ENCODE measurements around the gene VCAM1.

Gene VCAM1

GRCh38 chr1:100735244-100735643, 15.7 kb downstream of the VCAM1 start:
- H3K27ac ChIP-seq = no peak overlapping the region
- no peak for TF ChIP-seq CTCF (conservative IDR thresholded peaks at IDR 0.05; ENCODE audit: low read depth, low read length)
- no peak overlapping the region for H3K4me2 ChIP-seq

GRCh38 chr1:100736324-100736723, 16.8 kb downstream of the VCAM1 start:
- Histone ChIP-seq H3K27ac (no peak overlapping the region), H3K79me2 (ENCODE audit: insufficient read depth, low read depth) (no peaks in the 10 kb centered on the region), H3K4me1 (ENCODE audit: low read depth, poor library complexity, severe bottlenecking) (peaks cover 5% of the 10 kb centered on the region), H4K20me1 (ENCODE audit: insufficient read depth) (no peaks in the 10 kb centered on the region), H3K36me3 (ENCODE audit: insufficient read depth) (no peaks in the 10 kb centered on the region), H3K27me3 (ENCODE audit: insufficient read depth, low read depth) (no peaks in the 10 kb centered on the region), H3K4me3 (IDR thresholded peaks at IDR 0.05; ENCODE audit: insufficient read depth, low read depth, low read length) (no peak overlapping the region), H3K4me2 (no peak overlapping the region), H3K9ac (no peak overlapping the region), H2AFZ (ENCODE audit: low read depth) (no peak overlapping the region)
- TF ChIP-seq CTCF (conservative IDR thresholded peaks at IDR 0.05; ENCODE audit: low read depth, low read length) = no peak

More at GRCh38 chr1:100735244-100735643, 15.7 kb downstream of the VCAM1 start:
- H3K9ac ChIP-seq = no peak overlapping the region
- H2AFZ ChIP-seq (ENCODE audit: low read depth) = no peak overlapping the region
- H3K79me2 ChIP-seq (ENCODE audit: insufficient read depth, low read depth) = no peaks in the 10 kb centered on the region
- no peaks in the 10 kb centered on the region for H3K36me3 ChIP-seq (ENCODE audit: insufficient read depth)
- peaks cover 5% of the 10 kb centered on the region for H3K4me1 ChIP-seq (ENCODE audit: low read depth, poor library complexity, severe bottlenecking)
- no peaks in the 10 kb centered on the region for H3K27me3 ChIP-seq (ENCODE audit: insufficient read depth, low read depth)
- no peaks in the 10 kb centered on the region for H4K20me1 ChIP-seq (ENCODE audit: insufficient read depth)
- no peak overlapping the region for H3K4me3 ChIP-seq (IDR thresholded peaks at IDR 0.05; ENCODE audit: insufficient read depth, low read depth, low read length)

- Histone ChIP-seq H3K4me1 (ENCODE audit: low read depth, poor library complexity, severe bottlenecking) (peaks cover 5% of the 10 kb centered on the region), H3K79me2 (ENCODE audit: insufficient read depth, low read depth) (no peaks in the 10 kb centered on the region), H3K27me3 (ENCODE audit: insufficient read depth, low read depth) (no peaks in the 10 kb centered on the region), H3K4me2 (no peak overlapping the region; the same call in 1 of the 2 replicates), H3K9ac (no peak overlapping the region), H3K27ac (no peak overlapping the region), H2AFZ (ENCODE audit: low read depth) (no peak overlapping the region), H4K20me1 (ENCODE audit: insufficient read depth) (no peaks in the 10 kb centered on the region), H3K4me3 (IDR thresholded peaks at IDR 0.05; ENCODE audit: insufficient read depth, low read depth, low read length) (no peak overlapping the region), H3K36me3 (ENCODE audit: insufficient read depth) (no peaks in the 10 kb centered on the region)
- no peak for TF ChIP-seq CTCF (conservative IDR thresholded peaks at IDR 0.05; ENCODE audit: low read depth, low read length)
These were observed 17.2 kb downstream of the VCAM1 start for GRCh38 chr1:100736746-100737145.

GRCh38 chr1:100746542-100746932, 27.0 kb downstream of the VCAM1 start:
- Histone ChIP-seq H3K4me1 (ENCODE audit: low read depth, poor library complexity, severe bottlenecking) (no peaks in the 10 kb centered on the region), H3K4me3 (IDR thresholded peaks at IDR 0.05; ENCODE audit: insufficient read depth, low read depth, low read length) (no peak overlapping the region), H3K9ac (no peak overlapping the region), H4K20me1 (ENCODE audit: insufficient read depth) (no peaks in the 10 kb centered on the region), H2AFZ (ENCODE audit: low read depth) (no peak overlapping the region), H3K79me2 (ENCODE audit: insufficient read depth, low read depth) (no peaks in the 10 kb centered on the region), H3K4me2 (no peak overlapping the region), H3K27ac (no peak overlapping the region), H3K27me3 (ENCODE audit: insufficient read depth, low read depth) (no peaks in the 10 kb centered on the region), H3K36me3 (ENCODE audit: insufficient read depth) (no peaks in the 10 kb centered on the region)
- no peak for TF ChIP-seq CTCF (conservative IDR thresholded peaks at IDR 0.05; ENCODE audit: low read depth, low read length)
